NCI-H526 treated with DMSO at 0.1 percent for 48 hours (cell line): ENCODE measurements around the gene AHSG.

Experiments
- DNase-seq: peaks from one replicate; lab custom pipeline; 2025; lab: John Stamatoyannopoulos, UW

AHSG gene

GRCh38 chr3:186592682-186593081 is 20.2 kb upstream of the AHSG start:
- no peak for DNase-seq

GRCh38 chr3:186593862-186594261 is 19.0 kb upstream of the AHSG start:
- no peak for DNase-seq

- DNase-seq = no peak
Measured at GRCh38 chr3:186594591-186595113, 18.2 kb upstream of the AHSG start.

- no peak for DNase-seq
Measured at GRCh38 chr3:186596568-186597287, 16.1 kb upstream of the AHSG start.

GRCh38 chr3:186598108-186598784 is 14.6 kb upstream of the AHSG start:
- no peak for DNase-seq

- DNase-seq = no peak
Measured at GRCh38 chr3:186598794-186599141, 14.1 kb upstream of the AHSG start.

GRCh38 chr3:186599142-186599784 is 13.6 kb upstream of the AHSG start:
- no peak for DNase-seq

GRCh38 chr3:186599785-186600166 is 13.1 kb upstream of the AHSG start:
- no peak for DNase-seq

GRCh38 chr3:186600896-186601295 is 12.0 kb upstream of the AHSG start:
- no peak for DNase-seq

GRCh38 chr3:186603159-186603558 is 9.7 kb upstream of the AHSG start:
- DNase-seq = no peak

- no peak for DNase-seq
Measured at GRCh38 chr3:186605078-186605477, 7.8 kb upstream of the AHSG start.

- DNase-seq = no peak
Measured at GRCh38 chr3:186605561-186606545, 7.0 kb upstream of the AHSG start.

GRCh38 chr3:186608624-186609215 is 4.1 kb upstream of the AHSG start:
- DNase-seq = no peak

- DNase-seq = no peak
Measured at GRCh38 chr3:186609247-186609868, 3.5 kb upstream of the AHSG start.

GRCh38 chr3:186612065-186612464 is 795 bp upstream of the AHSG start:
- DNase-seq = no peak

GRCh38 chr3:186613637-186614265 is 891 bp downstream of the AHSG start:
- DNase-seq = no peak

- DNase-seq = no peak
Measured at GRCh38 chr3:186614266-186614596, 1.4 kb downstream of the AHSG start.

GRCh38 chr3:186614597-186615483 is 2.0 kb downstream of the AHSG start:
- peak; percentile 66 for DNase-seq

- no peak for DNase-seq
Measured at GRCh38 chr3:186616299-186616617, 3.4 kb downstream of the AHSG start.
